IPS DF 4.7 (cell line): Measurements from ENCODE around the gene YY2.
"Not testable (repeated sequence)": the region's sequence is repeated elsewhere in the genome, so short reads cannot be mapped to it uniquely, and the experiment has no call there.

ENCODE experiments used
- DNase-seq: peaks from one replicate; pipeline ENCODE4 v3.0.0-alpha.2; 2013; ENCODE audit warnings: low spot score; ENCODE audit errors: extremely low read depth

YY2 gene

GRCh38 chrX:21855937-21856415 lies at the start of gene YY2:
TSS of gene YY2 (plus strand) at chrX:21855987. CDS start at chrX:21856485, 498 bp downstream.
- no peak for DNase-seq

GRCh38 chrX:21806691-21807090 lies 49.1 kb upstream of the YY2 start:
- no peak for DNase-seq

- DNase-seq, result no peak
These were observed 44.0 kb upstream of the YY2 start for GRCh38 chrX:21811832-21812231.

- DNase-seq, result no peak
These were observed 43.2 kb upstream of the YY2 start for GRCh38 chrX:21812628-21813027.

GRCh38 chrX:21813612-21814368 lies 42.0 kb upstream of the YY2 start:
- no peak for DNase-seq

GRCh38 chrX:21816136-21816535 lies 39.7 kb upstream of the YY2 start:
- DNase-seq, result no peak

GRCh38 chrX:21820170-21820569 lies 35.6 kb upstream of the YY2 start:
- DNase-seq, result not testable (repeated sequence)

GRCh38 chrX:21821875-21822274 lies 33.9 kb upstream of the YY2 start:
- no peak for DNase-seq

- no peak for DNase-seq
These were observed 24.3 kb upstream of the YY2 start for GRCh38 chrX:21831496-21831895.

- no peak for DNase-seq
These were observed 18.7 kb upstream of the YY2 start for GRCh38 chrX:21837056-21837455.

- DNase-seq, result no peak
These were observed 16.9 kb upstream of the YY2 start for GRCh38 chrX:21838937-21839333.

- DNase-seq, result peak; percentile 38
These were observed 16.2 kb upstream of the YY2 start, which contains the start of gene MBTPS2 for GRCh38 chrX:21839334-21840192. TSS of gene MBTPS2 (plus strand) at chrX:21839617. CDS start at chrX:21839735, 118 bp downstream.

- DNase-seq, result no peak
These were observed 15.6 kb upstream of the YY2 start for GRCh38 chrX:21840193-21840545.

- DNase-seq, result no peak
These were observed 12.6 kb upstream of the YY2 start for GRCh38 chrX:21843179-21843578.

- DNase-seq, result no peak
These were observed 10.7 kb upstream of the YY2 start for GRCh38 chrX:21845096-21845495.

- no peak for DNase-seq
These were observed 8.4 kb upstream of the YY2 start for GRCh38 chrX:21847342-21847741.

GRCh38 chrX:21853578-21853977 lies 2.2 kb upstream of the YY2 start:
- DNase-seq, result no peak

GRCh38 chrX:21856504-21856903 lies 717 bp downstream of the YY2 start:
- DNase-seq, result no peak

- DNase-seq, result no peak
These were observed 7.5 kb downstream of the YY2 start for GRCh38 chrX:21863241-21863640.

- no peak for DNase-seq
These were observed 9.6 kb downstream of the YY2 start for GRCh38 chrX:21865436-21865835.

GRCh38 chrX:21870494-21870893 lies 14.7 kb downstream of the YY2 start:
- DNase-seq, result no peak

GRCh38 chrX:21873063-21873775 lies 17.4 kb downstream of the YY2 start:
- DNase-seq, result no peak
